Activated T-helper 1 cell treated with anti-CD3 and anti-CD28 coated beads, Interleukin-2, amount 50 U/mL, for 16 hours (primary cell): ENCODE measurements around the gene DIP2C.
"Not testable (repeated sequence)": the region's sequence is repeated elsewhere in the genome, so short reads cannot be mapped to it uniquely, and the experiment has no call there.

Experiments
- DNase-seq, 2 donors: peaks; one replicate each; pipeline ENCODE4 v3.0.0-alpha.2; 2020; ENCODE audit warnings: low read depth in 1 of 2, low spot score in 1 of 2

The DIP2C gene

GRCh38 chr10:435397-435796 is 254.1 kb downstream of the DIP2C start:
- no peak for DNase-seq

GRCh38 chr10:429696-430095 is 259.8 kb downstream of the DIP2C start:
- no peak for DNase-seq

GRCh38 chr10:427761-428519 is 261.5 kb downstream of the DIP2C start:
- DNase-seq: no peak

GRCh38 chr10:425365-425764 is 264.1 kb downstream of the DIP2C start:
- not testable (repeated sequence) for DNase-seq

- DNase-seq: not testable (repeated sequence)
Observed at GRCh38 chr10:424724-425123, 264.7 kb downstream of the DIP2C start.

GRCh38 chr10:423178-423577 is 266.3 kb downstream of the DIP2C start:
- DNase-seq: no peak

GRCh38 chr10:422675-423074 is 266.8 kb downstream of the DIP2C start:
- no peak for DNase-seq

GRCh38 chr10:422241-422640 is 267.2 kb downstream of the DIP2C start:
- DNase-seq: no peak

- no peak for DNase-seq
Observed at GRCh38 chr10:421170-421569, 268.3 kb downstream of the DIP2C start.

GRCh38 chr10:420154-421121 is 269.0 kb downstream of the DIP2C start:
- DNase-seq: no peak

GRCh38 chr10:418894-419293 is 270.6 kb downstream of the DIP2C start:
- DNase-seq: no peak

- no peak for DNase-seq
Observed at GRCh38 chr10:418226-418625, 271.2 kb downstream of the DIP2C start.

GRCh38 chr10:416091-416515 is 273.4 kb downstream of the DIP2C start:
- no peak for DNase-seq

GRCh38 chr10:413662-414071 is 275.8 kb downstream of the DIP2C start:
- DNase-seq: no peak

GRCh38 chr10:412109-412508 is 277.4 kb downstream of the DIP2C start:
- DNase-seq: no peak

GRCh38 chr10:411603-412002 is 277.9 kb downstream of the DIP2C start:
- no peak for DNase-seq

- DNase-seq: no peak
Observed at GRCh38 chr10:409408-410040, 279.9 kb downstream of the DIP2C start.

GRCh38 chr10:408236-408635 is 281.2 kb downstream of the DIP2C start:
- no peak for DNase-seq

- DNase-seq: no peak
Observed at GRCh38 chr10:406976-407375, 282.5 kb downstream of the DIP2C start.

GRCh38 chr10:405648-406047 is 283.8 kb downstream of the DIP2C start:
- DNase-seq: no peak

GRCh38 chr10:404991-405390 is 284.5 kb downstream of the DIP2C start:
- DNase-seq: no peak

- no peak for DNase-seq
Observed at GRCh38 chr10:404346-404745, 285.1 kb downstream of the DIP2C start.
